Measurements from ENCODE around the gene ACTBL2.

GRCh38 chr5:57503433-57503832, 20.8 kb upstream of the ACTBL2 start:
- TF ChIP-seq CTCF (optimal IDR thresholded peaks at IDR 0.05 in 1 of 3, IDR thresholded peaks at IDR 0.05 in 1 of 3, conservative IDR thresholded peaks at IDR 0.05 in 1 of 3; ENCODE audit: extremely low read depth in 1 of 3, insufficient read depth in 2 of 3, low read length in 3 of 3) (no peak), EZH2 (IDR thresholded peaks at IDR 0.05; ENCODE audit: low read length) (no peak)

Measured in keratinocyte (primary cell).